GM12878 (cell line): Measurements from ENCODE around the gene DPP3. TPM values are rescaled to one million over a fixed set of nuclear protein-coding genes. Genes with fewer than 3 reads are reported as not detected.
A peak's percentile ranks its signal among the peaks of the same experiment; 100 is the strongest.

ENCODE experiments used
- ATAC-seq: fragments of 200-7000 bp; cut with Tn5 transposase; 3 replicates; pipeline ENCODE4 v1.9.1; 2020; ENCODE audit warnings: mild to moderate bottlenecking, moderate library complexity
- BruUV-seq: library from RNA; stranded (reverse); fragments of 400-500 nt; replicated peaks from 2 replicates; lab custom pipeline; 2021; lab: Mats Ljungman, UMichigan
- CTCF ChIA-PET: fragments of 300-600 bp; sonication (Branson Sonifier 250); formaldehyde crosslinking; extraction: SDS; loops from one replicate; lab custom pipeline; 2021; ENCODE audit warnings: inconsistent platforms; lab: Yijun Ruan, JAX
- POLR2A ChIA-PET: fragments of 350-600 bp; formaldehyde crosslinking; extraction: SDS; loops from one replicate; lab custom pipeline; 2021; ENCODE audit warnings: inconsistent platforms; lab: Charles Lee
- RAD21 ChIA-PET: fragments of 300-600 bp; sonication (Branson Sonifier 250); formaldehyde crosslinking; loops from one replicate; lab custom pipeline; 2023; ENCODE audit warnings: antibody characterized with exemption; ENCODE audit not compliant: unreplicated experiment; lab: Charles Lee
- SMC1A ChIA-PET: fragments of 300-600 bp; sonication (Branson Sonifier 250); formaldehyde crosslinking; loops from one replicate; lab custom pipeline; 2023; ENCODE audit not compliant: unreplicated experiment, uncharacterized antibody; lab: Charles Lee
- DNase-seq: peaks from one replicate; pipeline ENCODE4 v3.0.0-alpha.2; 2011; ENCODE audit warnings: low read depth, low spot score
- FAIRE-seq: peaks from 3 replicates; lab custom pipeline; 2011; peaks lifted over from hg19 to GRCh38; lab: Jason Lieb, UNC
- H2AFZ ChIP-seq: 2 replicates; pipeline ENCODE4 v1.6.0; 2011; ENCODE audit warnings: low read depth, low read length, control low read depth; ENCODE audit not compliant: control insufficient read depth
- H3K27ac ChIP-seq: 2 replicates; pipeline ENCODE4 v1.5.1; 2011; ENCODE audit warnings: control low read depth; ENCODE audit not compliant: control insufficient read depth, insufficient read depth
- H3K27me3 ChIP-seq, 2 experiments: replicated peaks in 1 of 2; 2 replicates each; pipeline versions ENCODE4 v1.6.0 to v1.6.1; 2011; ENCODE audit warnings: low read length in 1 of 2; ENCODE audit not compliant: control insufficient read depth in 2 of 2, insufficient read depth in 2 of 2
- H3K36me3 ChIP-seq, 2 experiments: 2 replicates each; pipeline ENCODE4 v1.5.1; 2011; ENCODE audit warnings: low read length in 1 of 2; ENCODE audit not compliant: control insufficient read depth in 2 of 2, insufficient read depth in 2 of 2
- H3K4me1 ChIP-seq: 2 replicates; pipeline ENCODE4 v1.6.1; 2011; ENCODE audit warnings: mild to moderate bottlenecking, low read length, moderate library complexity, mixed read lengths; ENCODE audit not compliant: control insufficient read depth, insufficient read depth
- H3K4me2 ChIP-seq: 2 replicates; pipeline ENCODE4 v1.6.0; 2011; ENCODE audit warnings: control low read depth; ENCODE audit not compliant: control insufficient read depth, insufficient read depth
- H3K4me3 ChIP-seq: fragments of 200-600 bp; sonication (generic); 2 replicates; pipeline ENCODE4 v1.5.1; 2016
- H3K79me2 ChIP-seq: 2 replicates; pipeline ENCODE4 v1.6.0; 2011; ENCODE audit warnings: low read length; ENCODE audit not compliant: control insufficient read depth, insufficient read depth
- H3K9ac ChIP-seq: 2 replicates; pipeline ENCODE4 v1.8.0; 2011; ENCODE audit warnings: low read length, control low read depth, mixed read lengths; ENCODE audit not compliant: control insufficient read depth, insufficient read depth
- H3K9me3 ChIP-seq: replicated peaks from 3 replicates; pipeline ENCODE4 v1.5.1; 2011; ENCODE audit warnings: mild to moderate bottlenecking, low read length; ENCODE audit not compliant: control insufficient read depth, insufficient read depth
- H4K20me1 ChIP-seq: 2 replicates; pipeline ENCODE4 v1.6.0; 2011; ENCODE audit not compliant: control insufficient read depth, insufficient read depth
- BACH1 ChIP-seq: fragments of 450-650 bp; IDR thresholded peaks from 2 replicates; pipeline ENCODE4 v1.6.1; 2017; ENCODE audit warnings: mild to moderate bottlenecking, borderline replicate concordance
- CBX3 ChIP-seq: fragments of 200-600 bp; sonication (generic); IDR thresholded peaks from 2 replicates; pipeline ENCODE4 v1.6.1; 2016; ENCODE audit warnings: low read depth, borderline replicate concordance
- CHD2 ChIP-seq: IDR thresholded peaks from 2 replicates; pipeline ENCODE4 v1.6.1; 2011; ENCODE audit warnings: low read depth, low read length, improper control_type of control experiment, borderline replicate concordance
- GATAD2B ChIP-seq: fragments of 450-650 bp; conservative IDR thresholded peaks from 2 replicates; pipeline ENCODE4 v1.6.1; 2017; ENCODE audit warnings: low read depth, mild to moderate bottlenecking, moderate library complexity
- HDGF ChIP-seq: fragments of 450-650 bp; IDR thresholded peaks from 2 replicates; pipeline ENCODE4 v1.6.1; 2016; ENCODE audit warnings: antibody characterized with exemption
- MEF2A ChIP-seq: IDR thresholded peaks from 2 replicates; pipeline ENCODE4 v1.6.1; 2011; ENCODE audit warnings: low read depth, mild to moderate bottlenecking, low read length, moderate library complexity; ENCODE audit not compliant: insufficient read depth
- POLR2A ChIP-seq: IDR thresholded peaks from 2 replicates; pipeline ENCODE4 v1.6.1; 2011; ENCODE audit warnings: low read depth, mild to moderate bottlenecking, low read length
- POLR2AphosphoS2 ChIP-seq: IDR thresholded peaks from 2 replicates; pipeline ENCODE4 v1.6.1; 2011; ENCODE audit warnings: low read depth, mild to moderate bottlenecking, low read length, improper control_type of control experiment, moderate library complexity
- SMAD5 ChIP-seq: IDR thresholded peaks from 2 replicates; pipeline ENCODE4 v1.6.1; 2016; ENCODE audit warnings: antibody characterized with exemption, low read depth
- SMARCA5 ChIP-seq: fragments of 450-650 bp; IDR thresholded peaks from 2 replicates; pipeline ENCODE4 v1.6.1; 2017; ENCODE audit warnings: mild to moderate bottlenecking
- TCF3 ChIP-seq: IDR thresholded peaks from 2 replicates; pipeline ENCODE4 v1.6.1; 2012; ENCODE audit warnings: low read depth, mild to moderate bottlenecking, low read length, borderline replicate concordance; ENCODE audit not compliant: insufficient read depth
- YY1 ChIP-seq: IDR thresholded peaks from 2 replicates; pipeline ENCODE4 v1.6.1; 2011; ENCODE audit warnings: low read depth, mild to moderate bottlenecking, low read length
- ZNF687 ChIP-seq: fragments of 450-650 bp; IDR thresholded peaks from 2 replicates; pipeline ENCODE4 v1.6.1; 2017; ENCODE audit warnings: mild to moderate bottlenecking, moderate library complexity
- WGBS: methylation state at CpG from one replicate; pipeline ENCODE4 v1.1.6; 2016; ENCODE audit warnings: low lambda C conversion rate; ENCODE audit not compliant: insufficient replicate concordance, insufficient coverage; ENCODE audit errors: missing lambda C conversion rate; 5-methylcytosine and 5-hydroxymethylcytosine counted together
- in situ Hi-C: fragments of 300-500 bp; cut with MboI; formaldehyde crosslinking; loops from 9 replicates; pipeline ENCODE4 v1.14.3; 2018; ENCODE audit warnings: mixed read lengths
- intact Hi-C: fragments of 100-400 bp; cut with micrococcal nuclease; formaldehyde crosslinking; loops from one replicate; pipeline ENCODE4 v1.14.2; 2022; ENCODE audit not compliant: unreplicated experiment
- polyA plus RNA-seq, 11 experiments: library from polyadenylated mRNA; depleted of rRNA in 4 of 11; unstranded in 6 of 11; stranded (reverse) in 5 of 11; fragments of >200 nt; fragmentation: Nextera tagmentation in 4 of 11; fragmentation: Illumina TruSeq in 1 of 11; extraction: Ambion mirVana in 4 of 11; extraction: Trizol in 1 of 11; gene quantifications; 1 replicate in 1 of 11; 2 replicates in 10 of 11; pipeline versions ENCODE4 v1.2.1 to v1.2.3, GENCODE V29; 2011 to 2016; ENCODE audit warnings: inconsistent platforms in 2 of 11, missing spikeins in 2 of 11, low read depth in 1 of 11
- total RNA-seq, 4 experiments: library from RNA; depleted of rRNA in 3 of 4; stranded (reverse); fragments of >200 nt in 3 of 4; fragmentation: Illumina TruSeq in 1 of 4; extraction: Trizol in 1 of 4; gene quantifications; 2 replicates each; pipeline versions ENCODE4 v1.2.1 to v1.2.3, GENCODE V29; 2013 to 2021

Gene DPP3
- total and polyA plus RNA-seq, 10 of the 15 experiments (the other 5 are each of a cell fraction or from before 2014, with no cell fraction given), result 6.0 to 117 (median 78.1) TPM

- no peak for TF ChIP-seq GATAD2B
- no peak for TF ChIP-seq MEF2A
- no peak for TF ChIP-seq ZNF687
- TF ChIP-seq, all 136 proteins: peak for 0
Measured at GRCh38 chr11:66542362-66542761, 62.1 kb downstream of the DPP3 start (continued).

GRCh38 chr11:66543263-66544107, 63.3 kb downstream of the DPP3 start:
- no TSS peak for BruUV-seq
- peak overlapping the region; percentile 67 for H2AFZ ChIP-seq
- no peak overlapping the region; the same call in 1 of the 2 replicates for H3K27ac ChIP-seq
- peak overlapping the region; percentile 9; the same call in 1 of the 2 replicates for H3K4me3 ChIP-seq
- WGBS, result 31% methylated on average over 19 of the region's 26 CpGs
- H3K4me1 ChIP-seq, result peaks cover 10% of the 10 kb centered on the region
- DNase-seq (peak; percentile 38), ATAC-seq (peak; percentile 65), FAIRE-seq (peak; percentile 23)
- RAD21 ChIA-PET, result interaction anchor here (0.6 to 1.0 kb wide), 3 partner anchors 49 to 157 kb away, joined by 3 to 5 read pairs (median 3); partner anchors contain the start of genes CCDC87 and CCS
- SMC1A ChIA-PET, result interaction anchor here (0.5 to 5.6 kb wide), 3 partner anchors 94 to 181 kb away, joined by 3 to 37 read pairs (median 4); partner anchors contain the start of gene RBM4B
- peaks cover 2% of the 10 kb centered on the region for H3K79me2 ChIP-seq
- no peaks in the 10 kb centered on the region for H3K9me3 ChIP-seq
- POLR2A ChIA-PET, result interaction anchor here (3.0 to 4.0 kb wide), 2 partner anchors 77 to 134 kb away, joined by 13 to 26 read pairs; partner anchors contain the start of genes PELI3 and RBM4B
- H3K36me3 ChIP-seq, result peaks cover 0 to 3% of the 10 kb centered on the region in 2 experiments; a peak in 1 of 4 replicates
- CTCF ChIA-PET, result interaction anchor here (0.6 to 4.3 kb wide), 3 partner anchors 95 to 135 kb away, joined by 3 to 32 read pairs (median 4); partner anchors contain the start of genes RBM4 and RBM4B
- in situ Hi-C loops (no loop called here), intact Hi-C loops (no loop called here)
- H4K20me1 ChIP-seq, result no peaks in the 10 kb centered on the region
- no peaks in the 10 kb centered on the region for H3K27me3 ChIP-seq
- peak overlapping the region; percentile 82 for H3K4me2 ChIP-seq
- H3K9ac ChIP-seq, result peak overlapping the region; percentile 54
- TF ChIP-seq TCF3, result 0 out of 2 replicates have a peak, but pooled peaks have one; percentile 34
- 0 out of 2 replicates have a peak, but pooled peaks have one; percentile 37 for TF ChIP-seq BACH1
- TF ChIP-seq POLR2AphosphoS2, result no peak
- peak; percentile 46; the same call in 1 of the 2 replicates for TF ChIP-seq CHD2
- TF ChIP-seq POLR2A, result peak; percentile 65
- TF ChIP-seq HDGF, result 0 out of 2 replicates have a peak, but pooled peaks have one; percentile 54
- TF ChIP-seq CBX3, result no peak
- TF ChIP-seq SMAD5, result no peak
- peak; percentile 80; the same call in 1 of the 2 replicates for TF ChIP-seq SMARCA5
- TF ChIP-seq YY1, result 0 out of 2 replicates have a peak, but pooled peaks have one; percentile 18
